ENCODE results near the gene EIF3K. TPM values are rescaled to one million over a fixed set of nuclear protein-coding genes. Genes with fewer than 3 reads are reported as not detected.
"Not testable (repeated sequence)": the region's sequence is repeated elsewhere in the genome, so short reads cannot be mapped to it uniquely, and the experiment has no call there.

Gene EIF3K
- polyA plus RNA-seq (2014; cell fraction: cytosol; rRNA removed): 411 and 544 TPM in 2 replicates
- polyA plus RNA-seq (2014; cell fraction: nucleus; rRNA removed): 281 and 323 TPM in 2 replicates

GRCh38 chr19:38618590-38619360 is at the start of gene EIF3K:
EIF3K (plus strand) TSS chr19:38619188; CDS start chr19:38619269, 81 bp downstream.
- peak; percentile 98 for DNase-seq (ENCODE audit: low spot score)

- no peak for DNase-seq (ENCODE audit: low spot score)
Observed at GRCh38 chr19:38569368-38569983, 49.5 kb upstream of the EIF3K start.

- no peak for DNase-seq (ENCODE audit: low spot score)
Observed at GRCh38 chr19:38571682-38572081, 47.3 kb upstream of the EIF3K start.

GRCh38 chr19:38577826-38578225 is 41.2 kb upstream of the EIF3K start:
- DNase-seq (ENCODE audit: low spot score): no peak

GRCh38 chr19:38579304-38579703 is 39.7 kb upstream of the EIF3K start:
- not testable (repeated sequence) for DNase-seq (ENCODE audit: low spot score)

GRCh38 chr19:38580080-38580479 is 38.9 kb upstream of the EIF3K start:
- DNase-seq (ENCODE audit: low spot score): no peak

GRCh38 chr19:38583219-38583984 is 35.6 kb upstream of the EIF3K start:
- DNase-seq (ENCODE audit: low spot score): no peak

- DNase-seq (ENCODE audit: low spot score): no peak
Observed at GRCh38 chr19:38583985-38584305, 35.0 kb upstream of the EIF3K start.

- no peak for DNase-seq (ENCODE audit: low spot score)
Observed at GRCh38 chr19:38587562-38587961, 31.4 kb upstream of the EIF3K start.

GRCh38 chr19:38588041-38588440 is 30.9 kb upstream of the EIF3K start:
- no peak for DNase-seq (ENCODE audit: low spot score)

- no peak for DNase-seq (ENCODE audit: low spot score)
Observed at GRCh38 chr19:38592940-38593339, 26.0 kb upstream of the EIF3K start.

GRCh38 chr19:38596057-38596981 is 22.7 kb upstream of the EIF3K start:
- peak; percentile 53 for DNase-seq (ENCODE audit: low spot score)

GRCh38 chr19:38597075-38597474 is 21.9 kb upstream of the EIF3K start:
- DNase-seq (ENCODE audit: low spot score): no peak

- no peak for DNase-seq (ENCODE audit: low spot score)
Observed at GRCh38 chr19:38599722-38600121, 19.3 kb upstream of the EIF3K start.

GRCh38 chr19:38602856-38603255 is 16.1 kb upstream of the EIF3K start:
- DNase-seq (ENCODE audit: low spot score): not testable (repeated sequence)

GRCh38 chr19:38606131-38606530 is 12.9 kb upstream of the EIF3K start:
- DNase-seq (ENCODE audit: low spot score): no peak

- DNase-seq (ENCODE audit: low spot score): no peak
Observed at GRCh38 chr19:38614289-38614688, 4.7 kb upstream of the EIF3K start.

GRCh38 chr19:38615007-38615581 is 3.9 kb upstream of the EIF3K start:
- no peak for DNase-seq (ENCODE audit: low spot score)

- DNase-seq (ENCODE audit: low spot score): no peak
Observed at GRCh38 chr19:38616265-38616664, 2.7 kb upstream of the EIF3K start.

GRCh38 chr19:38617283-38617763 is 1.7 kb upstream of the EIF3K start:
- DNase-seq (ENCODE audit: low spot score): no peak

All from SK-N-DZ (cell line).